Natural killer cell treated with Interleukin-12 subunit alpha and Interleukin-12 subunit beta and Interleukin-15 and Interleukin-18, amount 100 ng/mL, for 72 hours (primary cell): Measurements from ENCODE around the gene ELOA. TPM values are rescaled to one million over a fixed set of nuclear protein-coding genes. Genes with fewer than 3 reads are reported as not detected.
A peak's percentile ranks its signal among the peaks of the same experiment; 100 is the strongest.

ENCODE experiments used
- ATAC-seq, 2 donors: fragments of 150-1000 bp; cut with Tn5 transposase in 1 of 2; sonication (Bioruptor Pico), chemical (Tn5 transposase) in 1 of 2; 2 replicates each; pipeline ENCODE4 v1.10.0; 2021
- DNase-seq: peaks from one replicate; pipeline ENCODE4 v3.0.0; 2022; ENCODE audit warnings: low spot score
- H3K27ac Mint-ChIP-seq, 2 donors: 1 replicate in 1 of 2; 2 replicates in 1 of 2; pipeline ENCODE4 v1.8.0; 2022; ENCODE audit warnings: mixed read lengths in 2 of 2, mild to moderate bottlenecking in 1 of 2, moderate library complexity in 1 of 2
- H3K27me3 Mint-ChIP-seq, 2 donors: 1 replicate in 1 of 2; 2 replicates in 1 of 2; pipeline ENCODE4 v1.8.0; 2022; ENCODE audit warnings: mixed read lengths in 2 of 2
- H3K36me3 Mint-ChIP-seq: one replicate; pipeline ENCODE4 v1.8.0; 2022; ENCODE audit warnings: mixed read lengths
- H3K4me1 Mint-ChIP-seq, 2 donors: 1 replicate in 1 of 2; 2 replicates in 1 of 2; pipeline ENCODE4 v1.8.0; 2022; ENCODE audit warnings: low read depth in 2 of 2, mixed read lengths in 2 of 2, mild to moderate bottlenecking in 1 of 2
- H3K4me3 Mint-ChIP-seq: one replicate; pipeline ENCODE4 v1.8.0; 2022; ENCODE audit warnings: mixed read lengths
- H3K9me3 Mint-ChIP-seq: 2 replicates; pipeline ENCODE4 v1.8.0; 2022; ENCODE audit warnings: mixed read lengths
- total RNA-seq, 2 donors: library from RNA; stranded (reverse); gene quantifications; one replicate each; pipeline ENCODE4 v1.2.3, GENCODE V29; 2022

The ELOA gene
- total RNA-seq, 2 donors from 2014 or later = 74.7 to 84.5 TPM

GRCh38 chr1:23804183-23804835, 61.0 kb downstream of the ELOA start:
- no peaks in the 10 kb centered on the region for H3K9me3 Mint-ChIP-seq
- no peak overlapping the region for H3K27ac Mint-ChIP-seq
- peaks cover 7 to 9% of the 10 kb centered on the region in 2 donors for H3K4me1 Mint-ChIP-seq
- DNase-seq = no peak
- no peak for ATAC-seq
- no peaks in the 10 kb centered on the region for H3K27me3 Mint-ChIP-seq
- H3K4me3 Mint-ChIP-seq = no peak overlapping the region
- H3K36me3 Mint-ChIP-seq = no peaks in the 10 kb centered on the region

GRCh38 chr1:23805025-23805424, 61.8 kb downstream of the ELOA start:
- Mint-ChIP-seq H3K9me3 (no peaks in the 10 kb centered on the region), H3K4me3 (no peak overlapping the region), H3K36me3 (no peaks in the 10 kb centered on the region), H3K27me3 (no peaks in the 10 kb centered on the region), H3K27ac (no peak overlapping the region), H3K4me1 (peaks cover 4 to 11% of the 10 kb centered on the region in 2 donors)
- DNase-seq = no peak
- no peak for ATAC-seq

GRCh38 chr1:23806280-23806679, 63.0 kb downstream of the ELOA start:
- DNase-seq (no peak), ATAC-seq (no peak)
- Mint-ChIP-seq H3K4me3 (no peak overlapping the region), H3K27me3 (no peaks in the 10 kb centered on the region), H3K36me3 (no peaks in the 10 kb centered on the region), H3K4me1 (peaks cover 4 to 18% of the 10 kb centered on the region in 2 donors), H3K27ac (no peak overlapping the region), H3K9me3 (no peaks in the 10 kb centered on the region)

- ATAC-seq (no peak), DNase-seq (no peak)
- H3K9me3 Mint-ChIP-seq = no peaks in the 10 kb centered on the region
- H3K4me1 Mint-ChIP-seq = peaks cover 4 to 18% of the 10 kb centered on the region in 2 donors
- H3K36me3 Mint-ChIP-seq = no peaks in the 10 kb centered on the region
- no peaks in the 10 kb centered on the region for H3K27me3 Mint-ChIP-seq
- peak overlapping the region; percentile 2 to 31 for H3K27ac Mint-ChIP-seq
- H3K4me3 Mint-ChIP-seq = no peak overlapping the region
Measured at GRCh38 chr1:23807453-23807852, 64.2 kb downstream of the ELOA start.

GRCh38 chr1:23809751-23810171, 66.5 kb downstream of the ELOA start:
- no peaks in the 10 kb centered on the region for H3K27me3 Mint-ChIP-seq
- peak; percentile 82 for DNase-seq
- H3K27ac Mint-ChIP-seq = no peak overlapping the region
- H3K4me3 Mint-ChIP-seq = no peak overlapping the region
- no peaks in the 10 kb centered on the region for H3K9me3 Mint-ChIP-seq
- peaks cover 4 to 18% of the 10 kb centered on the region in 2 donors for H3K4me1 Mint-ChIP-seq
- H3K36me3 Mint-ChIP-seq = no peaks in the 10 kb centered on the region
- ATAC-seq = peak; percentile 90 to 91

- Mint-ChIP-seq H3K4me1 (peaks cover 4 to 18% of the 10 kb centered on the region in 2 donors), H3K36me3 (no peaks in the 10 kb centered on the region), H3K27me3 (no peaks in the 10 kb centered on the region), H3K27ac (no peak overlapping the region), H3K4me3 (no peak overlapping the region), H3K9me3 (no peaks in the 10 kb centered on the region)
- no peak for DNase-seq
- peak; percentile 67 to 72 for ATAC-seq
Measured at GRCh38 chr1:23810818-23811540, 67.7 kb downstream of the ELOA start.

Other genes starting within 250 kb of the ELOA start
- gene E2F2, start 212.2 kb upstream of the ELOA start, total RNA-seq = 10 to 100 TPM; 10.7 to 15.5 TPM
- 1 to 10 TPM; 2.6 to 5.0 TPM for gene ID3, start 184.0 kb upstream of the ELOA start, total RNA-seq
- gene RPL11, start 51.7 kb upstream of the ELOA start, total RNA-seq = 100 to 1,000 TPM; 560 to 666 TPM
- gene PITHD1, start 34.9 kb downstream of the ELOA start, total RNA-seq = 10 to 100 TPM; 68.6 to 77.7 TPM
- gene LYPLA2, start 47.7 kb downstream of the ELOA start, total RNA-seq = 100 to 1,000 TPM; 117 to 120 TPM
- 10 to 100 TPM; 54.3 to 68.1 TPM for gene GALE, start 57.3 kb downstream of the ELOA start, total RNA-seq
- 10 to 100 TPM; 26.1 to 29.1 TPM for gene HMGCL, start 82.0 kb downstream of the ELOA start, total RNA-seq
- gene FUCA1, start 124.8 kb downstream of the ELOA start, total RNA-seq = 10 to 100 TPM; 10.3 to 15.1 TPM
- gene CNR2, start 169.9 kb downstream of the ELOA start, total RNA-seq = 1 to 10 TPM; 2.1 to 3.8 TPM
- 100 to 1,000 TPM in 1 of 2 donors, 10 to 100 TPM in 1; 89.7 to 162 TPM for gene PNRC2, start 216.4 kb downstream of the ELOA start, total RNA-seq
- gene SRSF10, start 236.9 kb downstream of the ELOA start, total RNA-seq = 100 to 1,000 TPM; 176 to 214 TPM